Amygdala (tissue), 56 donors: Measurements from ENCODE around the gene LIPN.

Experiments
- DNase-seq, 56 donors: peaks; one replicate each; lab custom pipeline; 2025; lab: John Stamatoyannopoulos, UW

Gene LIPN

DNA sequence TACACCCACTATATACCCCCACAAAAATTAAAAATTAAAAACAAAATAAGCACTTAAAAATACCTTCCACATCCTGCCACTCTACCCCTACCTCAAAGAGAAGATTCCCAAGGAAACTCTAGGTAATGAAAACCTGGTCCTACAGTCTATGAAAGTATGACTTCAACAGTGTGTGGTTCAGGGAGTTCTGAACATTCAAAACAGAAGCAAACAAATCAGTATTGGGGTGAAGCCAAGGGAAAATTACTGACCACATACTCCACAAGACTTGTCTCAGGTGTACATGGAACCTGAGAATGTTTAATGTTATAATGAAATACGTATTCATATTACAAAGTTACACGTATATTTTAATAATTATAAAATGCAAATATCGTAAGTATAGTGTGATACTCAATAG is 22.4 kb downstream of the LIPN start:
- no peak for DNase-seq

DNA sequence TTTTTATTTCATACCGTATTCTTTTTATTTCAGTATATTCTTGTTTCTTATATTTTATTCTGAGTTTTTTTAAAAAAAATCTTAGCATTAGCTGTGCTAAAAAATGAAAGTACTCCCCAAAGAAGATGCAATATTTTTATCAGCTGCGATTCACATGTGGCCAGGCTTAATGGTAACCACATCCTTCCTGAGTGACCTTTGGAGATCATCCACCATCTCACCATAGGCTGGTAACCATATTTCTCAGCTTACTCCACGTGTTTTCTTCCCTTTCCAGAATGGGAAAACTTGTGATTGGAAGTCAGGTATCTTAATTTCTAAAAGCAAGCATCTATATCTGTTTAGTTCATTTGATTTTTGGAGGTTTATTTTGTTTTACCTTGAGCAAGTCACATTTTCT is 23.9 kb downstream of the LIPN start:
- DNase-seq: no peak

DNA sequence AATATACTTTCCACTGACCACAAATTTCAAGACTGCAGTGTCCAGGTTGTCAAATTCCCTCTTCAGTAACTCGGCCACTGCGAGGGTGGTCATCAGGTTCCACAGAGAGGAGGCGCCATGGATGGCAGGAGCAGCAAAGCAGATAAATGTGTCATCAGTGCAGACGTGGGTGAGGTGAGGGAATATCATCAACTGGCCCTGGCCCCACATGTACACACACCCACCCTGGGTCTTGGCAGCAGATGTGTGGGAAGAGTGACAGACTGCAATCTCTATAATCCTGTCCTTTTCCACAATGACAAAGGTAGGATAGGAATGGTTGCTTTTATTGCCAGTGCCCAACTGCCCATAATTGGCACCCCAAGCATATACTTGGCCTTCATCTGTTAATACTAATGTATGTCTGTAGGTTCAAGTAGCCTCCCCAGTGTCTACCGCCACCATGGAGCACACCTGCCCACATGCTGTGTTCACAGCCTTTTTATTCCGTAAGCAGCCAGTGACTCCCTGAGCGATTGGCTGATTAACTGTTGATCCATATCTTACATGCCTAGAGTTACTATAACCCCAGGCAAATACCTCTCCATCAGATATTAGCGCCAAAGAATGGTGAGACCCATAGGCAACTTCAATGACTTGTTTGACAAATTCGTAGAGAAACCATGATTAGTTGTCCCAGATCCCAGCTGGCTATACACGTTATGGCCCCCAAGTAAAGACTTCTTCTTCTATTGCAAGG is 26.4 kb downstream of the LIPN start:
- no peak for DNase-seq

DNA sequence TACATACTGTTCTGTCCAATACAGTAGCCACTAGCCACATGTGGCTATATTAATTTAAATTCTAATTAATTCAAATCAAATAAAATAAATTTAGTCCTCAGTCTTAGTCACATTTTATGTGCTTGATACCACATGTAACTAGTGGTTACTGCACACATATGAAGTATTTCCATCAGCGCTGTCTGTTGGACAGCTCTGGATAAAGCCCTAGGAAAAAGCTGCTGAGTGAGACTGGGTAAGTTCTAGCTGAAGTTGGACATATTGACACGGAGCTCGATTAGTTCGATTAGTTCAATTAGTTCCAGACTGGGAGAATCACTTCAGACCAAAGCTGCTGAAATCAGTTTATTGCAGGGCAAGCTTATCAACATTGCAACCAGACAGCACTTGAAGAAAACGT is 27.6 kb downstream of the LIPN start:
- DNase-seq: no peak

DNA sequence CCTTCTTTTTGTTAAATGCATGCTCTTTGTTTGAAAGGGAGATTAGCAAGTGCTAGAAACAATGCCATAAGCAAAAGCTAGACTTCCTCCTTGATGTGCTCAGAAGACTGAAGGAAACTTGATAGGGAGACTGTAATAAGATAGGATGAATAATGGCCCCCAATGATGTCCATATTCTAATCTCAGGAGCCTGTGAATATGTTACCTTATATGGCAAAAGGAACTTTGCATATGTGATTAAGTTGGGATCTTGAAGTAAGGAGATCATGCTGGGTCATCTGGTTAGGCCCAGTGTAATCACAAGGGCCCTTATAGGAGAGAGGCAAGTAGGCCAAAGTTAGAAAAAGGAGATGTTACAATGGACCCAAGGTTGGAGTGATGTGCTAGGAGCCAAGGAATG is 29.1 kb downstream of the LIPN start:
- no peak for DNase-seq

DNA sequence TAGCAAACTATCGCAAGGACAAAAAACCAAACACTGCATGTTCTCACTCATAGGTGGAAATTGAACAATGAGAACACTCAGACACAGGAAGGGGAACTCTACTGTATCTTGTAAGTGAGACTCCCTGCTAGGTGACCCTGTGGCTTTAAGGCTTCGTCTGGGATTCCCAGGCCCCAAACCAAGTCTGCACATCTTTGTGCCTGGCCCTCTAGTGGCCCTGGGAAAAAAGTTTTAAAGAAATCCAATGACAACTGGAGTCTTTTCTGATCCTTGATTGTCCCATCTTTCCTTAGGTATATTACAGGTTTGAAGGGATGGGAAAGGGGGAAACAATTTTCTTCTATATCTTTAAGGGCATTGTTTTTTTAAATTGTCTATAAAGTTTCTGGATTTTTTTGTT is 32.1 kb downstream of the LIPN start:
- DNase-seq: no peak

DNA sequence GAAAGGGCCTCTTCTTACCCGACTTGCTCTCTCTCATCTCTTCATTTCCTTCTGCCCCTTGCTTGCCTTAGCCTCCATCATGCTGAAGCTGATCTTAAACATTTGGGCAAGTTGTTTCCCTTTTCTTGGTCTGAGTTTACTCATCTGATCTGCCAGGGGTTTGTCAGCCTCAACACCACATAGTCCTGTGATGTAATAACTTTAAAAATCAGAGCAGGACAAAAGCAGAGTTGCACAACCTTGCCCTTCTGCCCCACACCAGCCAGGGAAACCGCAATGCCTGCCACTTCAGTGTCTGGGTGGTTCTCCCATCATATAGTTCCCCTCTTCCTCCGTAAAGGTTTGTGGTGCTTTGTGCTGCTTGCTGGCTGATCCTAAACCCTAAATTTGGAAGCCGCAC is 32.8 kb downstream of the LIPN start:
- DNase-seq: peak in 23 of 56 donors; percentile 2 to 33 (median 5)

DNA sequence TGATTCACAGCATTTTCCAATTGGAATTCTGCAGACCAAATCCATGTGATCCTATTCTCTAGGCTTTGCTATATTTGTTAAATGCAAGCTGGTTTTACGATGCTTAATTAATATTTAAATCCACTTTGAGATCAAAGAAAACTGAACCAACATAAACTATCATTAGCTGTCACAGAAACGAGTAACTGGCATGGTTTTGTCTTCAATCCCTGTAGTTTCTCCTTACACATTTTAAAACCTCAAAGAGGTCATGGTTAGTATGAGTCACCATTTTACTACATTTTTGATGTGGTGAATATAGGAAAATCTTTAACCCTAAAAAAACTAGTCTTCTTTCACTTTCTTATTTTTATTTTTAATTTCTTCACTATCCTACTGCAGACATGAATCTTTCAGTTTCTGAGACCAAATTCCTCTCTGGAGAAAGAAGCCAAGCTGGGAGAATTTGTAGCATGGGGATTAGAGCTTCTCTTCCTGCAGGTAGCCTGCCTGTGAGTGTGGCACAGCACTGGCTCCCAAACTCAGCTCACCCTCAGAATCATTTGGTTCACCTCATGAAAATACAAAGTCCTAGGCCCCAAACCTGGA is 34.0 kb downstream of the LIPN start:
- DNase-seq: no peak

DNA sequence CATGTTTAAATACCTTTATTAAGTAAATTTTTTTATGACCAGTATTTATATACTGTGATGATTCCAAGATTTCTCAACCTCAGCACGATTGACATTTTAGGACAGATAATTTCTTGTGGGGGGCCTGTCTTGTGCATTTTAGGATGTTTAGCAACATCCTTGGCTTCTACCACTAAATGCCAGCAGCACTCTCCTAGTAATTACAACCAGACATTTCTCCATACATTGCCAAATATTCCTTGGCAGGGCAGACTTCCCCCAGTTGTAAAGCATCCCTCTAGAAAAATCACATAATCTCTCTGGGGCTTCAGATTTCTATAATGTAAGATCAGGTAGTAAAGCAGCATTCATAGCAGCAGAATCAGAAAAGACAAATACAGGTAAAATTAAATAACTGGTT is 34.9 kb downstream of the LIPN start:
- DNase-seq: no peak

DNA sequence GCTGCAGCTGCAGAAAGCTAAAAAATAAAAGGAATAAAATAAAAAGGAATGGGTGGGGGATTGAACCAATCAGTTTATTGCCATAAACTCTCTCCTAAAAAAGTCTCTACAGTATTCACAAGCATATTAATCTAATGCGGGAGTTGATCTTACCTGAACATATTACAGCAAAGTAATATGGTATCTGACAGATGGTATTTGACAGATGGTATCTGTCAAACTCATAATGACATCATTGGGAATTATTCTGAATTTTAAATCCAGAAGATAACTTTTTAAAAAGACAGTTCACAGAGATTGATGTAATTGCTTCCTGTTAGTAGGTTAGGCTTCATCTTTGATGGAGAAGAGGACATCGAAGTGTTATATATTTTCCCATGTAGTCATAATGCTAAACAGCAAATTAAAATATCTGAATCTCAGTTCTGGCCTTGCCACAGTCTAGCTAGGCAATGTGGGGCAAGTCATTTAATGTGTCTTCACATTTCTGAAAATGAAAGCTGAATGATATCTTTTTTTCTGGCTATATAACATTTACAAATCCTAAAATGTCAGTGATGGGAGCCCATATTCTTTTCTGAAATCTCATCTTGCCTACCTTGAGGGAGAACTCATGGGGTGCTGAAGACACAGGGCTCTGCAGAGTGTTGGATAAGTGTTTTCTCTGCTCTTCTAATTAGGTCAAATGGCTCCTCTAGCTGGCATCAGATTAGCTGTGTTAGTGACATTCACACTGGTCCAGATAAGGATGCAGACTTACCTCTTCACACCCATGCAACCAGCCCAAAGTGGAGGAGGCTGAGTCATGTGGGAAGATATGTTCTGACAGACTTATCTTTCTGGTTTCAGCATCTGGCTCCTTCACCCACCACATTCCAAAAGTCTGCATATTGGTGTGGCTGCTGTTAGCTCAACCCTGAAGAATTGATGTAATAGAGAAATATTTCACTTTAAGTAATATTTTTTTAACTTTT is 40.6 kb downstream of the LIPN start:
- DNase-seq: no peak

DNA sequence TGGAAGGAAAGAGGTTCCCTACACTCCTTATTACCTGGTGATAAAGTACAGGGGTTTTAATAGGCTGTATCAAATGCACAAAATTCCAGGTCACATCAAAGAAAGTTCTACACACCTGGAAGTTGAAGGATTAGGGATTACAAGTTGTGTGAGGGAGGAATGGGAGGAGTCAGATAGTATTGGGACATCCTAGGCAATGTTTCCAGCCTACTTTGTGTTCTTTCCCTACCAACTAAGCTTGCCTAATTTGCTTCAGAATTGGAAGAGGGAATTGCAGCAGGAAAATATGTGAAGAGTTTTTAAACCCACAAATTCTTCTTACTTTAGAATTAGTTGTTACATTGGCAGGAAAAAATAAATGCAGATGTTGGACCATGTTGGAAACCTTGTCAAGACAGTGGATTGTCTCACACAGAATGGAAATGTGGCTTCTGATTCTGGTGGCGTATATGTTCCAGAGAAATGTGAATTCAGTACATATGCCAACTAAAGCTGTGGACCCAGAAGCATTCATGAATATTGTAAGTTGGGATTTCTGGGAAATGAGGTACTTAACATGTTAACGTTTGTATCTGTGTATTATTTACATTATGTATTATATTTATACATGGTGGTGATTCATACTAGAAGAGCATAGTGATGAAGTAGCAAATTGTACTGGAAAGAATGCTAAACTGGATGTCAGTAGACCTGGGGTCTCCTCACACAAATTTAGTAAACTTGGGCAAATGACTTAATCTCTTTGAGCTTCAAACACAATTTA is 42.9 kb downstream of the LIPN start, which contains the start of gene LIPM:
Gene LIPM (plus strand): TSS at position 208 of the 763 bp plus-strand sequence. CDS start 167 bp downstream, at position 375.
- no peak for DNase-seq

DNA sequence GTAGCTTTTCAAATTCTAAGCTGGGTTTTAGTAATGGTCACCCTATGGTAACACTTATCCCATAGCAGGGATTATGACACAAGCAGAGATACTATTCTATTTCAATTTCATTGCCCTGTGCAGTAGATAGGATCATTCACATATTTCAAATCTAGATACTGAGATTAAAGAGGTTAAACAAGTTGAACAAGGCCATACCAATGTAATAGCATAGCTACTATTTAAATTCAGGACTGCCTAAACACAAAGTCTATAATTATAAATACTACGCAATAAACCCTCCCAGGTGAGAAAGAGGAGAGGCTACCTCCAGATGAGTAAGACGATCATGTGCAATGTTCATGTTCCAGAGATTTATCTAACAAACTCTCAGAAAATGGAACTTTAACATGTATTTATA is 43.8 kb downstream of the LIPN start:
- DNase-seq: no peak

DNA sequence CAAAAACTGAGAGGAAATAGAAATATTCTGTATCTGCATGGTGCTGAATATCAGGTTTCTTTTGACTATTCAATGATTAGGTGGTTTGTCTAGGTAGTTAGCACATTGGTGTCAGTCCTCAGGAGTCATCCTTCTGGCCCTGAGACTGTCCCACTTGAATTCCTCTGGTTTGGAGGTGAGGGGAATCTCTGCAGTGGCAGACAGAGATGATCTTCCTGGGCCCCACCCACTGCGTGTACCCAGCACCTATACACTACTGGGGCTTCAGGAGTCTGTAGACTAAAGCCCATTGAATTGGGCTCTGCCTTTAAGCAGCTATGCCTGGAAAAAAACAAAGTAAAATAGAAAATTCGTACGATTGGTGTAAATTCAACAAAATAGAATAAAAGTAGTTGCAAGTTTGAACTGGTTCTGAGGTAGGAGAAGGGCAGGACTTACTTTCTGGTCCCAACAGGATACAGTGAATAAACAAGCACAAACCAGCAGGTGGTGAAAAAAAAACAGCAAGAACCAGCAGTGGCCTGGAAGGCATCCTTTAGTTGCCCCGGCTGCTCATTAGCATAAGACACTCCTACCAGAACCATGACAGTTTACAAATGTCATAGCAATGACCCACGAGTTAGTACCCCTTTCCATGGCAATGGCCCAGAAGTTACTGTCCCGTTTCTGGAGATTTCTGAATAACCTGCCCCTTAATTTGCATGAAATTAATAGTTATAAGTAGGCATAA is 44.4 kb downstream of the LIPN start:
- DNase-seq: no peak

DNA sequence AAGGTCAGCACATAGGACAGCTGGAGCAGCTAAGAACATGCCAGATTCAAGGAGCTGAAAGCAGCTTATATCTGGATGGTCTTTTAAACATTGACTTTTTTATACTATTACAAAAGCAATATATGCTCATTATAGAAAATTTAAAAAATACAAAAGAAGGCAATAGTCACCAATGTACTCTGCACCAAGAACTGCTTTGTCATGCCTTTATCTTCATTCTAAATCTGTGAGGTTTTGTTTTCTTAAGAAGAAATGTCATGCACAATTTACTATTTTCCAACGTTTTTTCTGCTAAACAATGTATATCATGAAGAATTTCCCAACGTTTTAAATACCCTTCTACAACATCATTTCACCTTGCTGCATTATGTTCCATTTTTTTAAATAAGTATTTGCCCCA is 45.5 kb downstream of the LIPN start:
- no peak for DNase-seq

DNA sequence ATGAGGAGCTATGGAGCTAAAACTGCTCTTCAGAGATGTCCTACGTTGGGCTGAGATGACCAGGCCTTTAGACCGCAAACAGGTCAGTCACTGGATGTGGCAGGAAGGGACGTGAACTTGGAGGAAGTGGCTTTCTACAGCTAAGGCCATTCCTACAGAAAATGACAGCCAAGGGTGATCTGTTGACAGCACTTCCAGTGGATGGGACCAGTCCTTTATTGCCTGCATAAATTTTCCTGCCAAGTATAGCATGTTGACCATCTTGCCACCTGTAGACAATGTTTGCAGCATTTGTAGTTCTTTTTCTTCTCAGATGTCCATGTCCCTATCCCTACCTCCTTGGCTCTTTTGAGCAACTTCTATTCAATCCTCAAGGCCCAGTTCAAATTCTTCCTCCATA is 46.1 kb downstream of the LIPN start:
- DNase-seq: no peak

DNA sequence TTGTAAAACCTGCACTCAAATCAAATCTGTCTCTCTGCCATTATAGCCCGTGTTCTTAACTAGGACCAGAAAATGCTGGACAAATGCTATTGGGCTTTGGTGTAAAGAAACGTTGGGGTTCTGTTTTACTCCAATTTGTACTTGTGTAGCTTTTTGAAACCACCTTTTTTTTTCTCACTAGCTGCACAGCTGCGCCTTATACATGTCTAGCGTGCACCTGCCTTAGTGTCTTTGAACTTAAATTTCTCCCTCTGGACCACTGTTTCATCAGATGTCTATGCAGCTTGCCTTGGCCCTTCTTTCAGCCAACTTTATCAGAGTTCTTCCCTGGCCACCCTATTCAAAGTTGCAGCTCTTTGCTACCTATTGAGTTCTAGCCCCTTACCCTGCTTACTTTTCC is 49.8 kb downstream of the LIPN start:
- DNase-seq: no peak

DNA sequence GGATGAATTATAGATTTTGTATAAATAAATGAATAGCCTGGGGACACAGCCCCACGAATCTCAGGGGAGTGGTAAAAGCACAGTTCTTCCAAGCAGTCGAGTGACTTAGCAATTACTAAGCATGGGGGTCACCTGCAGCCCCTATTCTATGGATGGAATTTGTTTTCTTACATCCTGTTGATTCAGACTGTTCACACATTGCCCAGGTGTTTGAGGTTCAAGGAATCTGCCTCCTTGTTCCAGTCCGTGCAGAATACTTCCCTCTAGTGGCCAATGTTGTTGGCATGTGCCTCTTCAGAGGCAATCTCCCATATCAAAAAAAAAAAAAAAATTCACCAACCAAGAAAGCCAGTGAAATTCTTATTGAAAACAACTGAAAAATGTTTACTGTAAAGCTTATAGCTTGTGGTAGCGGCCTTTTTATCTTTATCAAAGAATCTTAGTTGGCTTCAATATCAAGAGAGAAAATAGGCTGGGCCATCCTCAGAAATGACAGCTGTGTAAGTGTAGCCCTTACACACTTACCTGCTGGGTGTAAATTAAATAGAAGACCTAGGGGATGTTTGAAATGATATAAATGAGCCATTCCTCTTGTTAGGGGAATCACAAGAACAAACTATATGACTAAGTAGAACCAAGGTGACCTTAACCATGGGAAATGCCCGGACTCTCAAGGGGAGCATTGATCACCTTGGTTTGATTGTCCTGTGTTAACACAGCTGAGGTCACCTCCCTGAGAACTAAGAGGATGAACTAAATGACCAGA is 50.6 kb downstream of the LIPN start:
- peak in 3 of 56 donors; percentile 4 to 26 (median 10) for DNase-seq

DNA sequence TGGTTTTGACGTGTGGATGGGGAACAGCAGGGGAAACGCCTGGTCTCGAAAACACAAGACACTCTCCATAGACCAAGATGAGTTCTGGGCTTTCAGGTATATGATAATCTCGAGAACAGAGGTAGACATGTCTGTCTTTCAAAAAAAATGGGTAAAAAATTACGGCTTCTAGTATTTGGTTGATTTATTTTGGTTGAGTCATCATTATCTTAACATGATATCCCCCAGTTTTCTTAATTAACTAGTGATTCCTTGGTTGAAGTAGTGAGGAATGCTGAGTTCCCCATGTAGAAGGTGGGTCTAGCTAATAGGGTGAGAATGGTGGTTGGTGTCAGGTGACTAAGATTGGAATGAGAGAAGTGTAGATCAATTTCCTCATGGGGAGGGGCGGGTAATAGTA is 53.4 kb downstream of the LIPN start:
- DNase-seq: no peak

DNA sequence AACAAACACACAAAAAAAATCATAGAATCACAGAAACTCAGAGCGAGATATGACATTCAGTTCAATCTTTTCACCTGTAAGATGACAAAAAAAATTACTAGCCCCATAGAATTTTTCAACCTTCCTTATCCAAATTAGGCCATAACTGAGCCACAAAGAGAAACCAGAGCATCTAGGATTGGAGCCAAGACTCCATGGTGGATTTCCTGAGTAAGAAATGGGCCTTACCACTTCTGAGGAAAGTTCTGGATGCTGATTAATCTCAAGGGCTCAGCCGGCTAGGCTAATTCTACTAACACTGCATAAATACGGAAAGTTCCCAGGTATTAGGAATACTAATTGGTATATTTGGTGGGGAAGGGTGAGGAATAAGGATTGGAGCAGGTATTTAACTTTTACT is 59.5 kb downstream of the LIPN start:
- DNase-seq: no peak
